Spleen (tissue), 7 donors: ENCODE measurements around the gene PON1.

Experiments used
- POLR2A ChIP-seq, 3 donors: fragments of 450-650 bp; IDR thresholded peaks; one replicate each; pipeline ENCODE4 v1.5.1; 2017; ENCODE audit warnings: antibody characterized with exemption in 3 of 3, mild to moderate bottlenecking in 1 of 3
- POLR2AphosphoS5 ChIP-seq, 3 donors: sonication (generic); formaldehyde crosslinking; IDR thresholded peaks; one replicate each; pipeline ENCODE4 v1.5.1; 2017; ENCODE audit warnings: antibody characterized with exemption in 3 of 3
- TF ChIP-seq, protein P1 (sequence below), 11 experiments: fragments of 200-600 bp in 7 of 11; fragments of 450-650 bp in 4 of 11; sonication (generic) in 4 of 11; IDR thresholded peaks in 8 of 11; conservative IDR thresholded peaks in 3 of 11; 1 replicate in 7 of 11; 2 replicates in 4 of 11; pipeline versions ENCODE4 v1.4.0 to v1.8.0; 2016 to 2021; ENCODE audit warnings: antibody characterized with exemption in 11 of 11, inconsistent platforms in 4 of 11, mild to moderate bottlenecking in 1 of 11
- donor health status: DM: no; HTN: no; CAD: no; lungs with moderate emphysema.
- donor health status: DM: no; HTN: no; CAD: no.
- donor health status: DM: no; HTN: no; CAD: no.

DNA sequence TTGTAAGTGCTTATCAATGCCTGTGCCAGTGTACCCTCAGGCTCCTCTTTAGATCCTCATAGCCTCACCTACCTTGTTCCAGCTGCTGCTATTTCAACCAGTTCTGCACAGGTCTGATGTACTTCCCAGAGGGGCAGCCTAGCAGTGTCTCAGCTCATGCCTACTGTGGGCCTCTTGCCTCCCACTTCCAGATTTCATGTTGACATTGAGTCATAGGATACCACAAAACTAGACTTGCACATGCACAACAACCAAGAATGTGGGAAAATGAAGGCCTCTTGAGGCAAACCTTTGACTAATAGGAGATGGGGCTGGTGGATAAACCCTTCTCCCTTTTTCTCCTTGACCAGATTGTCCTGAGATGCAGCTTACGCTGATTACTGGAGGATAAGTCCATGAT is 40.8 kb upstream of the PON1 start:
- TF ChIP-seq POLR2A (IDR thresholded peaks at IDR 0.05): no peak
- TF ChIP-seq, protein P1, sequence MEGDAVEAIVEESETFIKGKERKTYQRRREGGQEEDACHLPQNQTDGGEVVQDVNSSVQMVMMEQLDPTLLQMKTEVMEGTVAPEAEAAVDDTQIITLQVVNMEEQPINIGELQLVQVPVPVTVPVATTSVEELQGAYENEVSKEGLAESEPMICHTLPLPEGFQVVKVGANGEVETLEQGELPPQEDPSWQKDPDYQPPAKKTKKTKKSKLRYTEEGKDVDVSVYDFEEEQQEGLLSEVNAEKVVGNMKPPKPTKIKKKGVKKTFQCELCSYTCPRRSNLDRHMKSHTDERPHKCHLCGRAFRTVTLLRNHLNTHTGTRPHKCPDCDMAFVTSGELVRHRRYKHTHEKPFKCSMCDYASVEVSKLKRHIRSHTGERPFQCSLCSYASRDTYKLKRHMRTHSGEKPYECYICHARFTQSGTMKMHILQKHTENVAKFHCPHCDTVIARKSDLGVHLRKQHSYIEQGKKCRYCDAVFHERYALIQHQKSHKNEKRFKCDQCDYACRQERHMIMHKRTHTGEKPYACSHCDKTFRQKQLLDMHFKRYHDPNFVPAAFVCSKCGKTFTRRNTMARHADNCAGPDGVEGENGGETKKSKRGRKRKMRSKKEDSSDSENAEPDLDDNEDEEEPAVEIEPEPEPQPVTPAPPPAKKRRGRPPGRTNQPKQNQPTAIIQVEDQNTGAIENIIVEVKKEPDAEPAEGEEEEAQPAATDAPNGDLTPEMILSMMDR (IDR thresholded peaks at IDR 0.05 in 8 of 11, conservative IDR thresholded peaks at IDR 0.05 in 3 of 11): no peak
- no peak for TF ChIP-seq POLR2AphosphoS5 (IDR thresholded peaks at IDR 0.05)
